Adipocyte (in vitro differentiated cells): ENCODE results near the gene RUSF1.
"Not testable (repeated sequence)": the region's sequence is repeated elsewhere in the genome, so short reads cannot be mapped to it uniquely, and the experiment has no call there.

ENCODE experiments used
- DNase-seq: peaks from one replicate; pipeline ENCODE4 v3.0.0-alpha.2; 2015; ENCODE audit warnings: low read depth
- H3K27me3 ChIP-seq: replicated peaks from 2 replicates; pipeline ENCODE4 v1.7.0; 2013; ENCODE audit warnings: mild to moderate bottlenecking, low read length, moderate library complexity; ENCODE audit not compliant: control insufficient read depth, insufficient read depth
- H3K36me3 ChIP-seq: 2 replicates; pipeline ENCODE4 v1.7.0; 2013; ENCODE audit warnings: low read length, mild to moderate bottlenecking, moderate library complexity; ENCODE audit not compliant: control insufficient read depth, insufficient read depth, severe bottlenecking
- H3K4me1 ChIP-seq: 2 replicates; pipeline ENCODE4 v1.7.0; 2013; ENCODE audit warnings: mild to moderate bottlenecking, low read length, moderate library complexity; ENCODE audit not compliant: control insufficient read depth, insufficient read depth
- H3K4me3 ChIP-seq: 2 replicates; pipeline ENCODE4 v1.7.0; 2013; ENCODE audit warnings: mild to moderate bottlenecking, low read length, moderate library complexity
- H3K9ac ChIP-seq: 2 replicates; pipeline ENCODE4 v1.7.0; 2013; ENCODE audit warnings: mild to moderate bottlenecking, low read length, moderate library complexity
- H3K9me3 ChIP-seq: 2 replicates; pipeline ENCODE4 v1.7.0; 2013; ENCODE audit warnings: mild to moderate bottlenecking, low read length, moderate library complexity; ENCODE audit not compliant: control insufficient read depth

RUSF1 gene

DNA sequence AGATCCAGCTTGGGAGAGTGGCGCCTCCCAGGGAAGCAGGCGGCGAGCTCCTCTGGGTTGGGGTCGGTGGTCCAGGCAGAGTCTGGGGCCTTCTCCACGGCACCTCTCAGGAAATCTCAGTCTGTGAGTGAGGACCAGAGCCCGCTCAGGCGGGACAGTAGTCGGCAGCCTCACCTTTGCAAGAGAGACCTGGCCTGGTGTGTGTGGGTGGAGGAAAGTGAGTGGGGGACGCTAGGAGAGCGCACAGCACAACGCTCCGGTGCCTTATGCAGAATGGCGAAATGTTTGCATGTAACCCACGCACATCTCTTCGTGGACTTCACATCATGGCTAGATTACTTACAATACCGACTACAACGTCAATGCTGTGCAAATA is 21.7 kb upstream of the RUSF1 start:
- H3K27me3 ChIP-seq = peaks cover 25% of the 10 kb centered on the region
- H3K4me1 ChIP-seq = no peaks in the 10 kb centered on the region
- no peak overlapping the region for H3K9ac ChIP-seq
- DNase-seq = peak; percentile 6
- H3K36me3 ChIP-seq = no peaks in the 10 kb centered on the region
- no peaks in the 10 kb centered on the region for H3K9me3 ChIP-seq
- H3K4me3 ChIP-seq = no peak overlapping the region

DNA sequence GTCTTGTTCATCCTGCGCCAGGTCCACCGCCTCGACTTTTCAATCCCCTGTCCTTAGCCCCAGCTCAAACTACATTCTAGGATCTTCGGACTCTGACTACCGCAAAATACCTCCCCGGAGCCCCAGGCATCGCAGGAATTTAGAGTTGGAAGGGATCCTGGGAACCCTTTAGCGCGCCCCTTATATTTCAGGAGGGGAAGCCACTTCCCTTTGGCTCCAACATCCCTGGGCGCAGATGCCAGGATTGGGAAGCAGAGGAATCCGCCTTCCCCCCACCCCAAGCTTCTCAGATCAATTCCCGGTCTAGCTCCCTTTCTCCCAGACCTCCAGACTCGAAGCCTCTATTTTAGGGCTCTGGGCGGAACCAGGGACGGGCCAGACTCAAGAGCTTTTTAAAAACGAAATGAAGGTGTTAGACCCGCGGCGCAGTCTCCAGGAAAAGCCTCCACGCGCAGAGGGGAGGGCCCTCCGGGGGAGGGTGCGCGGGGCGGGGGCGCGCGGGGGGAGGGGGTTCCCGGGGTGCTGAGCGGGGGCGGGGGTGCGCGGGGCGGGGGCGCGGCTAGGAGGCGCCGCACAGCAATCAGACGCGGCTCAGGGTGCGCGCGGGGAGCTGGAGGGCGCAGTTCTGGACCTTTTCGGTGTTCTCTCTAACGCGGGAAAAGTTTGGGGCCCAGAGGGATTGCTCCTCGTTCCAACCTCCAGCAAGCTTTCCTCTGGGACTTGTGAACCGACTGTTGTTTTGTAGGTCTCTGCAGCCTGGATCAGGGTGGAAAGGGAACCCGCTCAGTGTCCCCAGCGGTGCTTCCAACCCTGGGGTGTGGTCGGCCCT is 21.1 kb upstream of the RUSF1 start:
- Histone ChIP-seq H3K4me1 (no peaks in the 10 kb centered on the region), H3K4me3 (peak overlapping the region; percentile 54), H3K36me3 (no peaks in the 10 kb centered on the region), H3K27me3 (peaks cover 27% of the 10 kb centered on the region), H3K9me3 (no peaks in the 10 kb centered on the region), H3K9ac (no peak overlapping the region)
- peak; percentile 82 for DNase-seq

DNA sequence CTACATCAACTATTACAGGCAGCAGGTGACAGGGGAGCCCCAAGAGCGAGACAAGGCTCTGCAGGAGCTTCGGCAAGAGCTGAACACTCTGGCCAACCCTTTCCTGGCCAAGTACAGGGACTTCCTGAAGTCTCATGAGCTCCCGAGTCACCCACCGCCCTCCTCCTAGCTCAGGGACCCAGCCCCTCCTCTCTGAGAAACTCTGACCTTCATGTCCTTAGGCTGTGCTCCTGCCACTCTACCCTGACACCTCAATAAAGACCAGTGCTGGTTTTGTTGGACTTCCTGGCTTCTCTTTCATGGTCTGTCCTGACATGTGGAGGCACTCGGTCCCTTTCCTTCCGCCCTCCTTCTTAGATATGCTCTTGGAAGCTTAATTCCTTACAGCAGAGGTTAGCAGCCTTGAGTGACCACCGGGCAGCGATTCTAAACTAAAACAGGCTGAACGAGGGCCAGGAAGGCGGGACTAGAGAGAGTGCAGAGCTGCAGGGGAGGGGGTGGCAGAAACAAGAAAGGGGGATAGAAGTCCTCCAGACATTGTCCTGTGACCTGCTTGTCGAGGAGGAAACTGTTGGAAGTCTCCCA is 20.4 kb upstream of the RUSF1 start:
- H3K27me3 ChIP-seq = peaks cover 27% of the 10 kb centered on the region
- no peak for DNase-seq
- H3K36me3 ChIP-seq = no peaks in the 10 kb centered on the region
- no peak overlapping the region for H3K9ac ChIP-seq
- no peaks in the 10 kb centered on the region for H3K4me1 ChIP-seq
- H3K4me3 ChIP-seq = peak overlapping the region; percentile 54
- no peaks in the 10 kb centered on the region for H3K9me3 ChIP-seq

DNA sequence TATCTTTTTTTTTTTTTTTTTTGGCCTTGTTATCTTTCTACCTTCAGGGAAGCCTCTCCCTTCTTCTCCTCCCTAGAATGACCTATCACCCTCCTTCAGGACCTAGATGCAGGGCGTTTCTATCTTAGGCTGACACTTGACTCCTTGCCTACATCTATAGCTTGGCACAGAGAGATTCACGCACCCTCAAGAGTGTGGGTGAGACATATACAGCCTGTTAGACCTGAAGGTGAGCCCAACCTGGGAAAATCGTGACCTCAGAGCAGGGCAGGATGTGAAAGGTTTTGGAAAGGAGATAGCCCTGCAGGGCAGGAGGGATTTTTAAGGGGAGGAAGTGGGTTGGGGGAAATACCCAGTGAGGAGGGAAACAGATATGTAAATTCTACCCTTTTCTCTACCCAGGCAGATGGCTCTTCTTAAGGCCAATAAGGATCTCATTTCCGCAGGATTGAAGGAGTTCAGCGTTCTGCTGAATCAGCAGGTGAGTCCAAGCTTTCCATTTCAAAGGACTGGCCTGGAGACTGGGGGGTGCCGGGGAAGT is 19.6 kb upstream of the RUSF1 start, which contains the start of gene AHSP:
Gene AHSP (plus strand): TSS at position 167 of the 541 bp plus-strand sequence. CDS start 240 bp downstream, at position 407.
- Histone ChIP-seq H3K36me3 (no peaks in the 10 kb centered on the region), H3K4me3 (peak within 1 kb of the TSS; percentile 54), H3K9me3 (no peaks in the 10 kb centered on the region), H3K27me3 (peaks cover 27% of the 10 kb centered on the region), H3K4me1 (no peaks in the 10 kb centered on the region), H3K9ac (no peak within 1 kb of the TSS)
- no peak for DNase-seq

GRCh38 chr16:31525113-31525512 is 16.9 kb upstream of the RUSF1 start:
- Histone ChIP-seq H3K27me3 (peaks cover 24% of the 10 kb centered on the region), H3K36me3 (no peaks in the 10 kb centered on the region), H3K4me1 (no peaks in the 10 kb centered on the region), H3K4me3 (no peak overlapping the region), H3K9ac (no peak overlapping the region), H3K9me3 (no peaks in the 10 kb centered on the region)
- DNase-seq = no peak

DNA sequence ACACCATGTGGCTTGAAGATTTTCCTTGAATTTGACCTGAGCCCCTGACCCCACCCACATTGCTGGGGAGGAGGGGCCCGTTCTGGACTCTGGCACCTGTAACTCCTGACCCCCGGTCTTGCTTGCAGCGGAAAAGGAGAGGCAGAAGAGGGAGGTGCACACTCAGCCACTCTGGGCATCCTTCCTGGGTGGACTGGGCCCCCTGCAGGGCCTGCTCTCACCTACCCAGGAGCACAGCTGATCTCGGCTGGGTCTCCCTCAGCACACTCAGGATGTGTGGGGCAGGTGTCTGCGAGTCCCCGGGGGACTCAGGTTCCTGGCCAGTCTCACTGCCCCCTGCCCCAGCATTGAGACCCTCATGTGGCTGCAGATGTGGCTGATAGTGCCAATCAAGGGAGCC is 15.6 kb upstream of the RUSF1 start:
- H3K4me3 ChIP-seq, H3K9ac ChIP-seq, H3K36me3 ChIP-seq, DNase-seq, H3K9me3 ChIP-seq, H3K4me1 ChIP-seq: not testable (repeated sequence)
- peaks cover 16% of the 10 kb centered on the region for H3K27me3 ChIP-seq

- no peaks in the 10 kb centered on the region for H3K4me1 ChIP-seq
These were observed 13.9 kb upstream of the RUSF1 start for GRCh38 chr16:31522071-31522470.

DNA sequence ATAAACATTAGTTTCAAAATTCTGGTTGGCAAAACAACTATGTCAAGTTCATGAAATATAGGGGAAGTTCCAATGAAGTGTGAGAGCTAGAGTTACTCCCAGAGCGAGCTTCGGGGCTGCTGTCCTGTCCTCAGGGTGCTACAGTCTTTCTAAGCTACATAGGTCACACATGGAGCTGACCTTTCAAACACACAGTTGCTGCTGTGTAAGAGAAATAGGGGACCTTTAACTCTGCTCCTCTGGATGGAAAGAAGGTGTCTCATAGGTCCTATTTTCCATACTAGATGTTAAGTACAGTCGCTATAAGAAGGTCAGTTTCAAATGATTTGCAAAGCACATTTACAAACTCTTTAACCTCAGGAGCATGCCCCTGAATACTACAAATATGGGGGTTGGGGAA is 13.2 kb upstream of the RUSF1 start:
- H3K9ac ChIP-seq = no peak overlapping the region
- H3K36me3 ChIP-seq = no peaks in the 10 kb centered on the region
- H3K9me3 ChIP-seq = no peaks in the 10 kb centered on the region
- no peaks in the 10 kb centered on the region for H3K4me1 ChIP-seq
- H3K27me3 ChIP-seq = peaks cover 2% of the 10 kb centered on the region
- DNase-seq = no peak
- H3K4me3 ChIP-seq = no peak overlapping the region

More at GRCh38 chr16:31522071-31522470, 13.9 kb upstream of the RUSF1 start:
- H3K9ac ChIP-seq = no peak overlapping the region
- no peak overlapping the region for H3K4me3 ChIP-seq
- peaks cover 2% of the 10 kb centered on the region for H3K27me3 ChIP-seq
- no peaks in the 10 kb centered on the region for H3K36me3 ChIP-seq
- no peak for DNase-seq
- no peaks in the 10 kb centered on the region for H3K9me3 ChIP-seq

DNA sequence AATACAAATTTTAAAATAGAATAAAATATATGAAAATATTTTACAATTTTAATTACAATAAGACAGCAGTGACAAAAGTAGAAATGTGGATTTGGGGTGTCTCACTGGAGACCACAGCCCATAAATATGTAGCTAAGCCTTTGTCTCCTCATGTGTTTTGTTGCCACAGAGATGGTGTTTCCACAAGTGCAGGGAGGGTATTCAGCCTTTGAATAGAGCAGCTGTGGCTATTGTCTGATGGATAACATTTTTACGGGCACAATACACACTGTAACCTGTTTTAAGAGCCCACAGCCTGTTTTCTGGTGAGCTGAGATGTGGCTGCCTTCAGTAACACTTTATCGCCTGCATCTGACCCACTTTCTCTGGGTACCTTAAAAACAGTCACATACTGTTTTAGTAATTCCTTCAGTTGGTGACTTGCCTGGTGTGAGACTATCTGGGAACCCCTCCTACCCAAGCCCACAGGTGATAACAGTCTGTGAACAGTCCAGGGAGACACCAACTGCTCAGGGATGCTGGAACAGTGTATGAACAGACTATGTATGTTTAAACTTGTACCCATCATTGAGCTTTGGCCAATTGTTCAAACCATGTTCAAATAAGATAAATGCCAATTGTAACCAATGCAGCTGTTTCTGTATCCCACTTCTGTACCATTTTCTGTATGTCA is 11.7 kb upstream of the RUSF1 start:
- Histone ChIP-seq H3K9ac (no peak overlapping the region), H3K4me3 (no peak overlapping the region), H3K4me1 (no peaks in the 10 kb centered on the region), H3K36me3 (no peaks in the 10 kb centered on the region), H3K27me3 (peaks cover 2% of the 10 kb centered on the region), H3K9me3 (no peaks in the 10 kb centered on the region)
- no peak for DNase-seq

DNA sequence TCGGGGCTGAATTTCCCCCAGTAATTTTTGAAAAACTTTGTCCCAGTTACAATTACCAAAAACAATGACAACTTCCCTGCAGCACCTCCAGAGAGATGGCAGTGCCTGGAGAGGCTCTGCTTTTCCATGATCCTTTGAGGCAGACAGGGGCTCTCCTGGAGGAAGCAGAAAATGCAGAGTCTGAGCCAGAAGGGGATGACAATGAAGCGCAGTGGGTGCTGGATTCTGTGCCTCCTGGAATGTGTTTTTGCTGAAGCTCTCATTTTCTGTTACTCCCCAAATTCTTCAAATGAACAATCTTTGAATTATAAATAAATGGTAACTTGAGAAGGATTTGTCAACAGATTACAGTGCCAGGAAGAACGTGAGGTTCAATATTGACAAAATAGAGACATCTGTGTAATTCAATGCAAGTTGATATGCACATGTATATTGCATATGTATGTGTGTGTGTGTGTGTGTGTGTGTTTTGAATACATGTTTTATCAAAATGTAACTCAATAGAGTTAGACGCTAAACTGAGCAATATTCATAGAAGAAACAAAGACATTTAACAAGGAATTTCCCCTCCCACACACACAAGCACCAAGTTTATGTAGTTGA is 9.7 kb upstream of the RUSF1 start:
- no peaks in the 10 kb centered on the region for H3K9me3 ChIP-seq
- no peak overlapping the region for H3K4me3 ChIP-seq
- no peak overlapping the region for H3K9ac ChIP-seq
- DNase-seq = no peak
- H3K27me3 ChIP-seq = no peaks in the 10 kb centered on the region
- H3K36me3 ChIP-seq = no peaks in the 10 kb centered on the region
- no peaks in the 10 kb centered on the region for H3K4me1 ChIP-seq

DNA sequence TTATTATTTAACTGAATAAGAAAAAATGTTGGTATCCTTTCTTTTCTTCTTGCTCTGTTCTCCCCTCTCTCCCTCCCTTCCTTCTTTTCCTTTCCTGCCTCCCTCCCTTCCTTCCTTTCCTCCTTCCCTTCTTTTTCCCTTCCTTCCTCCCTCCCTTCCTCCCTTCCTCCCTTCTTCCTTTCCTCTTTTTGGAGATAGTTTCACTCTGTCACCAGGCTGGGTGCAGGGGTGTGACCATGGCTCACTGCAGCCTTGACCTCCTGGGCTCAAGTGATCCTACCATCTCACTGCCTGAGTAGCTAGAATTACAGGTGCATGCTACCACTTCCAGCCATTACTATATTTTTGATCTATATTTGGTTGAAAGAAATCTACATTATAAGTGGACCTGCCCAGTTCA is 5.7 kb upstream of the RUSF1 start:
- H3K4me3 ChIP-seq = no peak overlapping the region
- no peaks in the 10 kb centered on the region for H3K27me3 ChIP-seq
- DNase-seq = no peak
- H3K36me3 ChIP-seq = no peaks in the 10 kb centered on the region
- H3K9ac ChIP-seq = no peak overlapping the region
- no peaks in the 10 kb centered on the region for H3K9me3 ChIP-seq
- H3K4me1 ChIP-seq = peaks cover 8% of the 10 kb centered on the region
